HG02943 (cell line): ENCODE measurements around the gene CRIM1.

Source experiments
- ATAC-seq: cut with Tn5 transposase; IDR thresholded peaks from one replicate; pipeline ENCODE4 v1.9.1; 2021; ENCODE audit warnings: mild to moderate bottlenecking, low read depth, moderate library complexity; ENCODE audit not compliant: unreplicated experiment

CRIM1 gene

DNA sequence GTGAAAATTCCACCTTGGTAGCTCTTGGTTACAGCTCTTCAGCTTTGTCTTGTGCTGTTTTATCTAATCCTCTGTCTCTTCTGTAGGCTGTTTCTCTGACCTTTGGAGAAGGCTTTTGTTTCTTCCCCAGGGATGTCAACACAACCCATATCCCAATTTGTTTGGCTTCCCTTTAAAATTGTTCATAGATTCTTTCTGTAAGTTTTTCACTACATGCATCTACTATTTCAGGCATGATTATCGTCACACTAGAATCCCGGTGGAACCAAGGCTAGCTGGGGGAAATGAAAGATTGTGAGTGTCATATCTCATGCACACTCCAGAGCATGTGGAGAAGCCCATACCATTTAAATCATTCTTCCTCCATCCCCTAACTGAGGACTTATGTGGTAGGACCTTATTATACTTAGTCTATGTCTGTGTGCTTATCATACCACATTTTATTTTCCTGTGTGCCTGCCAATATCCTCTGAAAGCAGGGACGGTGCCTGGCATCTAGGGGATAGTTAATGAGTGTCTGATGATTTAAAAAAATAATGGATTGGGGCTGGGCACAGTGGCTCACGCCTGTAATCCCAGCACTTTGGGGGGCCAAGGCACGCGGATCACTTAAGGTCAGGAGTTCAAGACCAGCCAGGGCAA is 59.9 kb downstream of the CRIM1 start:
- no peak for ATAC-seq

DNA sequence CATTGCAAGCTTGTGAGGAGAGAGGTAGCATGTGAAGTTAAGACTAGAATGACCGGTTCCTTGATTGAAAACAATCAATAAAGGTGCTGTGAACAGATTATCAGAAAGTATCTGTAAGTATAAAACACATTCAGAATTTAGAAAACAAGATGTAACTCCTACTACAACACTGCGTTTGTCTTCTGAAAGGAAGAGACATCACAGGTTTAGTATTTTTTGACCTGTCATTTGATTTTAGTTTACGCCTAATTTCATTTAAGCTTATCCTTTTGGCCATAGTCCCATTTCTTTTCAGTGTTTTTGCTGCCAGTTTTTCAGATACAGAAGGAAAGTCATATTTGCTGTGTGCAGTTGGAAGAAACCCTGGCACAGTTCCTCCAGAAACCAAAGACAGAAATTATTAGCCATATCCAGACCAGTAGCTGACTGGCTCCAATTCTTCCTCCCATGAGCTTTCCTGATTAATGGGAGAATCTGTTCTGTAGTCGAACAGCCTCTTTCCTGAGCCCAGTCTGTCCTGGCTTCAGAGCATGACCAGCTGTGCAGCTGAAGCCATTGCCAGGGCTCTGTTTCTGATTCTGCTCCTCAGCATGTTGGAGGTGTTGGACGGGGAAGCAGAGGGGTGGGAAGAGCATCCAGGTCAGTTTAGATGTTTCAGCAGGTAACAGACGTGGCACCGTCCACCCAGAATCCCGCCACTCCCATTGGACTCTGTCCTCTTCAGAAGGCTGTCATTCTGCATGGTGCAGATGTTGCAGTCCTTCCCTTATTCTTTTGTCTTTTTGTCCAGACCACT is 61.0 kb downstream of the CRIM1 start:
- ATAC-seq = no peak

GRCh38 chr2:36420569-36421181 is 65.1 kb downstream of the CRIM1 start:
- no peak for ATAC-seq

GRCh38 chr2:36421379-36421778 is 65.8 kb downstream of the CRIM1 start:
- ATAC-seq = no peak

DNA sequence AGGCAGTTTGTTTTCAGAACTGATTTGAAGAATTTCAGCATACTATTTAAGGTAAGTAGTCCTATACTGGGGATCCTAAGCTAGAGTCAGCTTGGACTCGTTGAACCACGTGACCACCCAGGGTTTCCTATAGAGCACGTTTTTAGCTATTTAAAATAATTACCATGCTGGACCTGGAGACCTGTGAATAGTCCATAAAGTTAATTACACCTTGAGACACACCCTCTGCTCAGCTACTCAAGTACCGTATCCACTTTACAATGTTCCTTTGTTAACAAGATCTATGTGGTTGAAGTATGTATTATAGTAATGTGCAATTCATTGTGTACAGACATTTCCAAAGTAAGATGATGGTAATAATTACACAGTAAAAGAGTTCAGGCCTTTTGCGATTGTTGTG is 67.6 kb downstream of the CRIM1 start:
- no peak for ATAC-seq

GRCh38 chr2:36423619-36424120 is 68.1 kb downstream of the CRIM1 start:
- ATAC-seq = no peak

DNA sequence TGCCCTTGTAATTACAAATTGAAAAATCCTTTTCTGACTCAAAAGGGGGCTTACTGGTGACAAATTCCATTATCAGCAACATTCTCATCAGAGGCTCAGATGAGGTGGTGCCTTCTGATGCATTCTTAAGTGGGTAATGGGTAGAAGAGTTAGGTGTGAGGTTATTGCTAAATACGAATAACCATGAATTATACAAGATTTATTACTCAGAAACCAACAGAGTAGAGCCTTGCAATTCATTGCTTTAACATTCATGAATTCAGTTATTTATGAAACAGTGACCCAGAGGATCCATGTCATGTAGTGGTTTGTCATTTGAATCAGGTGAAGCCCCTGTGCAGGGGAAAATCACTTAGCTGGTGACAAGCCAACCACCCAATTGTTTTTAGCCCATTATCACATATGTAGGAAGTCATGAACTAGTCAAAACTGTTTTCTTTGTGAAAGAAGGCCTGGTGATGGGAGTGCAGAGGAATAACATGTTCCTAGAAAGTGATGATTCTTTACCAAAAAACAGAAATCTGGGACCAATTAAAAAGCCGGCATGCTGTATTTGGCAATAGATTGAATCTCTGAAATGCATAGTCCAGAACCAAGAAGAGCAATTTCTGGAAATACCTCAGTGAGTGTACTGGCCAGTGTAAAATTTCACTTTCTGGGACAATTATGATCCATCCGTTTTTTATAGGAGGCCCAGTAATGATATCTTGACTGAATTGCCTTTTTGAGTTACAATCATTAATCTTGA is 70.2 kb downstream of the CRIM1 start:
- ATAC-seq = no peak

- ATAC-seq = no peak
Measured at GRCh38 chr2:36427790-36428243, 72.2 kb downstream of the CRIM1 start.

DNA sequence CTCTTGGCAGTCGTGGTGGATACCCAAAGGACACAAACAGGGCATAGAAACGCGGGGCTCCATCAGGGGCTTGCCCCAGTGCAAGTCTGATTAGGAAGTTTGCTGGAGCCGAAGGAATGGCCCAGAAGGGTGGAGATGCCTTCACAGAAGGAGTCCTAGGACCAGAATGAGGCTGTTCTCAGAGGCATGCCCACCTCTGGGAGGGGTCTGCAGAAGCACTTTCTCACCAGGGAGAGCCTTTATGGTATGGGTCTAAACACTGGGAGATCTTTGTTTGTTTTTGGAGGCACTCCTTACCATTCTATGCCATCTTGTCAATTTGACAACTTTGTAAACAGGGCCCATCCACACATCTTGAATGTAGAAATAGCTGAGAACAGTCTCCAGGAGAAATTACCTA is 75.0 kb downstream of the CRIM1 start:
- no peak for ATAC-seq

DNA sequence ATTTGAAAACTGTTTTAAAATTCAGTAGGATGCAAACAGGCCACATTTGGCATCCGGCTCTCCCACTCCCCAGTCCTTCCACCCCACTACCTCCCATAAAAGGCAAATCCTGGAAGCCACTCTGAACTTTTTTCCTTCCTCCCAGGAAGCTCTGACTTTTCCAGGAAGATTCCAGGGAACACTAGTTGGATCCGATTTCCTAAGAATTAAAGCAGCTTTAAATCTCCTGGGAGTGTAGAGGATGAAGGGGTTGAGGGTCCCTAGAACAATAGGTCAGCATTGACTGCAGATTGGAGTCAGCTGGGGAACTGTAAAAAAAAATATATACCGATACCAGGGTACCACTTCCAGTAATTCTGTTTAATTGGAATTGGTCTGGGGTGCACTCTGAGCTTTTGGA is 76.9 kb downstream of the CRIM1 start:
- ATAC-seq = no peak

GRCh38 chr2:36433311-36434217 is 78.0 kb downstream of the CRIM1 start:
- ATAC-seq = no peak

GRCh38 chr2:36438449-36438977 is 82.9 kb downstream of the CRIM1 start:
- no peak for ATAC-seq

GRCh38 chr2:36439084-36439483 is 83.5 kb downstream of the CRIM1 start:
- ATAC-seq = no peak

GRCh38 chr2:36441065-36441625 is 85.6 kb downstream of the CRIM1 start:
- no peak for ATAC-seq

GRCh38 chr2:36441816-36442215 is 86.2 kb downstream of the CRIM1 start:
- ATAC-seq = no peak

DNA sequence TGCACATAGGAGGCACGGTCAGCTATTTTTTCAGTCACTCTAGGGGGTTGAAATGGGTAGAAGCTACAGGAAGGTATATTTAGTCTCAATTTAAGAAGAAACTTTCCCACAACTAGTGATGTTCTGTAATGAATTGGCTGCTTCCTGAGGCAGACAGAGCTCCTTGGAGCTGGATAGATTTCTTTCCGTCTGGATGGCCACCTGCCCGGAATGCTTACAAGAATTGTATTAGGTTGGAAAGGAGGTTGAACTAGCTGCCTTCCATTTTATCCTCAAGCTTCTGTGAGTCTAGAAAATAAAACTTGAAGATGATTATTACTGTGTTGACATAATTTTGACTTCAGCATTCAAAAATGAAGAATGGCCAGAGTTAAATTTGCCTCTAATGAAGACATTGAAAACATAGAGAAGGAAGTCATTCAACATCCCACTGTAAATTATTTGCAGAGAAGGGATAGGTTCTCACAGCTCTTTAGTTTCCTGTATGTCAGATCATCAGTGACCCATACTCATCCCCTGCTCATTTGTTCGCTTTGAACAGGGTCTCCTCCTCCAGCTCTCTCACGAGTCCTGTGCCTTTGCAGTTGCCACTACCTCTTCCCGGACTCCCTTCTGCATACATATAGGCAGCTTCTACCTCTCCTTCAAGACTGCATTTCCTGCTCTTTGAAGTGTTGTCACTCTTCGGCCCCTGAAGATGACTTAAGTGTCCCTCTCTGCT is 88.8 kb downstream of the CRIM1 start:
- no peak for ATAC-seq

- ATAC-seq = no peak
Measured at GRCh38 chr2:36445185-36445866, 89.7 kb downstream of the CRIM1 start.

- no peak for ATAC-seq
Measured at GRCh38 chr2:36446294-36446693, 90.7 kb downstream of the CRIM1 start.
